ENCODE data around the gene CCDC192.
"Not testable (repeated sequence)": the region's sequence is repeated elsewhere in the genome, so short reads cannot be mapped to it uniquely, and the experiment has no call there.

The CCDC192 gene

GRCh38 chr5:127700237-127700766, 2.9 kb upstream of the CCDC192 start:
- TF ChIP-seq ZFX (IDR thresholded peaks at IDR 0.05; ENCODE audit: borderline replicate concordance) (no peak), CTCF (IDR thresholded peaks at IDR 0.05) (no peak)
- no peak overlapping the region for H3K27ac ChIP-seq

- no peak for TF ChIP-seq ZFX (IDR thresholded peaks at IDR 0.05; ENCODE audit: borderline replicate concordance)
- no peak for TF ChIP-seq CTCF (IDR thresholded peaks at IDR 0.05)
- no peak overlapping the region for H3K27ac ChIP-seq
These were observed 757 bp upstream of the CCDC192 start for GRCh38 chr5:127702434-127702833.

GRCh38 chr5:127705120-127705892, 2.1 kb downstream of the CCDC192 start:
- no peak overlapping the region for H3K27ac ChIP-seq
- TF ChIP-seq CTCF (IDR thresholded peaks at IDR 0.05) (no peak), ZFX (IDR thresholded peaks at IDR 0.05; ENCODE audit: borderline replicate concordance) (no peak)

- H3K27ac ChIP-seq = no peak overlapping the region
These were observed 3.5 kb downstream of the CCDC192 start for GRCh38 chr5:127706691-127707090.

GRCh38 chr5:127707209-127707608, 4.0 kb downstream of the CCDC192 start:
- TF ChIP-seq CTCF (IDR thresholded peaks at IDR 0.05) (no peak), ZFX (IDR thresholded peaks at IDR 0.05; ENCODE audit: borderline replicate concordance) (no peak)
- no peak overlapping the region for H3K27ac ChIP-seq

More at GRCh38 chr5:127706691-127707090, 3.5 kb downstream of the CCDC192 start:
- TF ChIP-seq ZFX (IDR thresholded peaks at IDR 0.05; ENCODE audit: borderline replicate concordance) (no peak), CTCF (IDR thresholded peaks at IDR 0.05) (no peak)

GRCh38 chr5:127713083-127713482, 9.9 kb downstream of the CCDC192 start:
- H3K27ac ChIP-seq = not testable (repeated sequence)

- H3K27ac ChIP-seq = no peak overlapping the region
- TF ChIP-seq ZFX (IDR thresholded peaks at IDR 0.05; ENCODE audit: borderline replicate concordance) (no peak), CTCF (IDR thresholded peaks at IDR 0.05) (no peak)
These were observed 15.0 kb downstream of the CCDC192 start for GRCh38 chr5:127718181-127718580.
